HEK293 (cell line): Measurements from ENCODE around the gene SLC20A1.

ENCODE experiments used
- ZNF175 ChIP-seq: fragments of 450-650 bp; formaldehyde crosslinking; IDR thresholded peaks from 2 replicates; pipeline ENCODE4 v1.5.1; 2016; ENCODE audit warnings: missing biosample characterization, missing genetic modification characterization
- ZNF558 ChIP-seq: fragments of 450-650 bp; formaldehyde crosslinking; IDR thresholded peaks from 2 replicates; pipeline ENCODE4 v1.5.1; 2016; ENCODE audit warnings: missing biosample characterization, missing genetic modification characterization
- ZNF623 ChIP-seq: fragments of 450-650 bp; formaldehyde crosslinking; IDR thresholded peaks from 2 replicates; pipeline ENCODE4 v1.5.1; 2016; ENCODE audit warnings: missing biosample characterization, missing genetic modification characterization
- TF ChIP-seq, protein P1 (sequence below): fragments of 450-650 bp; formaldehyde crosslinking; IDR thresholded peaks from 2 replicates; pipeline ENCODE4 v1.5.1; 2016; ENCODE audit warnings: missing biosample characterization, missing genetic modification characterization

DNA sequence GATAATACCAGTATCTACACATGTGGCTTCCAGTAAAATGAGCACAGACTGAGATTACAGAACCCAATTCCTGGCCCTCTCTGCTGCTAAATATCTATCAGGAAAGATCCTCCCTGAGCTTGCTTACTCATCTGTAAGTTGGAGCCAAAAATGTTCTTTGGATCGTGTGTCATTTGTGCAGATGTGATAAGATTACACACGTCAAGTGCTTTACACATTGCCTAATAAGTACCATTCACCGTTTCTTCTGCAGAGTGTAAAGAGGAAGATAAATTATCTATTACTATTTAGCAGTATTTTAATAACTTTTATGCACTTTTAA, 23.2 kb upstream of the SLC20A1 start:
- TF ChIP-seq, protein P1, sequence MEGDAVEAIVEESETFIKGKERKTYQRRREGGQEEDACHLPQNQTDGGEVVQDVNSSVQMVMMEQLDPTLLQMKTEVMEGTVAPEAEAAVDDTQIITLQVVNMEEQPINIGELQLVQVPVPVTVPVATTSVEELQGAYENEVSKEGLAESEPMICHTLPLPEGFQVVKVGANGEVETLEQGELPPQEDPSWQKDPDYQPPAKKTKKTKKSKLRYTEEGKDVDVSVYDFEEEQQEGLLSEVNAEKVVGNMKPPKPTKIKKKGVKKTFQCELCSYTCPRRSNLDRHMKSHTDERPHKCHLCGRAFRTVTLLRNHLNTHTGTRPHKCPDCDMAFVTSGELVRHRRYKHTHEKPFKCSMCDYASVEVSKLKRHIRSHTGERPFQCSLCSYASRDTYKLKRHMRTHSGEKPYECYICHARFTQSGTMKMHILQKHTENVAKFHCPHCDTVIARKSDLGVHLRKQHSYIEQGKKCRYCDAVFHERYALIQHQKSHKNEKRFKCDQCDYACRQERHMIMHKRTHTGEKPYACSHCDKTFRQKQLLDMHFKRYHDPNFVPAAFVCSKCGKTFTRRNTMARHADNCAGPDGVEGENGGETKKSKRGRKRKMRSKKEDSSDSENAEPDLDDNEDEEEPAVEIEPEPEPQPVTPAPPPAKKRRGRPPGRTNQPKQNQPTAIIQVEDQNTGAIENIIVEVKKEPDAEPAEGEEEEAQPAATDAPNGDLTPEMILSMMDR (tag by site-specific recombination) = no peak
- TF ChIP-seq ZNF175 (tag by site-specific recombination) = no peak
- no peak for TF ChIP-seq ZNF558
- no peak for TF ChIP-seq ZNF623 (tag by site-specific recombination)
